GM12878 (cell line): ENCODE data around the gene FCRLB. TPM values are rescaled to one million over a fixed set of nuclear protein-coding genes. Genes with fewer than 3 reads are reported as not detected.

ENCODE experiments used
- E2F8 ChIP-seq: fragments of 450-650 bp; IDR thresholded peaks from 2 replicates; pipeline ENCODE4 v1.6.1; 2018; ENCODE audit warnings: mild to moderate bottlenecking, low read depth, moderate library complexity; ENCODE audit not compliant: partially characterized antibody
- GABPA ChIP-seq: IDR thresholded peaks from 2 replicates; pipeline ENCODE4 v1.6.1; 2014; ENCODE audit warnings: antibody characterized with exemption, low read depth, mild to moderate bottlenecking, inconsistent platforms
- PRDM15 ChIP-seq: fragments of 450-650 bp; formaldehyde crosslinking; IDR thresholded peaks from 2 replicates; pipeline ENCODE4 v1.4.0; 2020; ENCODE audit warnings: mild to moderate bottlenecking, moderate library complexity
- RUNX3 ChIP-seq: IDR thresholded peaks from 2 replicates; pipeline ENCODE4 v1.6.1; 2012; ENCODE audit warnings: low read length, inconsistent platforms
- TBL1XR1 ChIP-seq: IDR thresholded peaks from 2 replicates; pipeline ENCODE4 v1.6.1; 2012; ENCODE audit warnings: low read depth, low read length, improper control_type of control experiment
- WRNIP1 ChIP-seq: IDR thresholded peaks from 2 replicates; pipeline ENCODE4 v1.6.1; 2011; ENCODE audit warnings: low read depth, low read length, improper control_type of control experiment, borderline replicate concordance
- polyA plus RNA-seq, 11 experiments: library from polyadenylated mRNA; depleted of rRNA in 4 of 11; unstranded in 6 of 11; stranded (reverse) in 5 of 11; fragments of >200 nt; fragmentation: Nextera tagmentation in 4 of 11; fragmentation: Illumina TruSeq in 1 of 11; extraction: Ambion mirVana in 4 of 11; extraction: Trizol in 1 of 11; gene quantifications; 1 replicate in 1 of 11; 2 replicates in 10 of 11; pipeline versions ENCODE4 v1.2.1 to v1.2.3, GENCODE V29; 2011 to 2016; ENCODE audit warnings: inconsistent platforms in 2 of 11, missing spikeins in 2 of 11, low read depth in 1 of 11
- total RNA-seq, 4 experiments: library from RNA; depleted of rRNA in 3 of 4; stranded (reverse); fragments of >200 nt in 3 of 4; fragmentation: Illumina TruSeq in 1 of 4; extraction: Trizol in 1 of 4; gene quantifications; 2 replicates each; pipeline versions ENCODE4 v1.2.1 to v1.2.3, GENCODE V29; 2013 to 2021

Gene FCRLB
- total and polyA plus RNA-seq, 10 of the 15 experiments (the other 5 are each of a cell fraction or from before 2014, with no cell fraction given), result 0.55 to 11.7 (median 5.6) TPM

- TF ChIP-seq E2F8 (no peak), RUNX3 (peak; percentile 58), WRNIP1 (no peak), PRDM15 (CRISPR knock-in tag) (no peak), GABPA (peak; percentile 71), TBL1XR1 (peak; percentile 37; the same call in 1 of the 2 replicates)
These were observed 28.4 kb downstream of the FCRLB start, which contains the start of gene DUSP12 (continued) for GRCh38 chr1:161749509-161750407.
